HG02642 (cell line): ENCODE data around the gene GSTM2.

Source experiments
- ATAC-seq: cut with Tn5 transposase; IDR thresholded peaks from one replicate; pipeline ENCODE4 v1.9.1; 2021; ENCODE audit warnings: mild to moderate bottlenecking; ENCODE audit not compliant: unreplicated experiment, poor library complexity

GSTM2 gene

DNA sequence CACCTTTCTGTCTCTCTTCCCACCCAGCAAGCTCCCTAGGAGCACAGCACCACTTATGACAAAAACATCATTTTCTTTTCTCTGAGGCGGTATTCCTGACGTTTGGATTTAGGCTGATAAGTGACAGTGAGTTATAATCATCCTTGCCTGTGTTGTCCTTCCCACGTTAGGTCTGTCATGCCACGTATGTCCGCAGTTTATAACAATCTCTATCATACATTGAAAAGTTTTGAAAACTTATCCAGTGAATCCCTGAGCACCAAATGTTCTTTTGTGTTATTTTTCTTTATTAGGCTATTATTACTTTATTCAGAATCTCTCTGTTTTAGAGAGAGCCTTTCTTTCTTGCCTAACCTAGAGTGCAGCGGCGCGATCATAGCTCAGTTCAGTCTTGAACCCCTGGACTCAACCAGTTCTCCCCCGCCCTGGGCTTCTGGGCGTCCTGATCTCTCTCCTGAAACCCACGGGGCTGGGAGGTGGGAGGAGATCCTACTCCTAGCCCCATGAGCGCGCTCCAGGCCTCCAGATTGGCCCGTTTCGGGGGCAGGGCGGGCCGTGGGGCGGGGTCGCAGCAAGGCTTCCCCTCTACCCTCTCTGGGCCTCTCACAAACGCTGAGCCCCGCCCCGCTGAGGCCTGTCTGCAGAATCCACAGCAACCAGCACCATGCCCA is at the start of gene GSTM2:
Gene GSTM2 (plus strand): TSS at position 606 of the 671 bp plus-strand sequence. CDS start 59 bp downstream, at position 665.
- peak; percentile 97 for ATAC-seq

DNA sequence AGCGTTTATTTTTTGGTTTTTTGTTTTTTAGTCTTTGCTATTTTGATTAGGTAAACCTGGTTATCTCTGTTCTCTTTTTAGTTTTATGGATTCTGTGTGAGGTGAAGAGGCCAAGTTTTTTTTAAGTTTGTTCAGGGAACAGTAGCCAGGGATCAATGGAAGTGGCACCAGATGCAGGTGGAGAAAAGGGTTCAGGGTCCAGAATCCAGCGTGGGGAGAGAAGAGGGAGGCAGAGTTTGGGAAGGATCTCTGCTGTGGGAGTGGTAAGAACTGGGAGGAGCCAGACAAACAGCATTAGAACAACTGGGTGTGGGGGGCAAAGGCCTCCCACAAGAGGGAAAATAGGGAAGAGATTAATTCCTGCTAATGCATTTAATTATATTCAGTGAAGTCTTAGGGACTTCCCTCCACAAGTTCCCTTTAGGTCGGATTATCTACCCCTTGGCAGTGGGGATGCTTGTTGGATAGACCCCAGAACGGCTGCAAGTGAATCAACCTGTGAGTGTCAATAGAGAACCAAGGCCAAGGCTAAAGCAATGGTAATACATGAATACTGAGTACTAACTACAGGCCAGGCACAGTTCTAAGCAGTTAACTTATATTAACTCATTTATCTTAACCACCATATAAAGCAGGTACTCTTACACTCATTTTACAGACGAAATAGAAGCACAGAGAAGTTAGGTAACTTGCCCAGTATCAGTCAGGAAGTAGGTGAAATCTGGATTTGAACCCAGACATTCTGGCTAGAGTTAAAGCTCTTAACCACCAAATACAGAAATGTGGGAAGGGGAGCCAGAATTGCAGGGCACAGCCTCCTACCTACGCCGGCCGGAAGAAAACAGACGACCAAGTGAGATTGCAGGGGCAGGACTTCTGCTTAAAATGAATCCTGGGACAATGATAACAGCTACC is 48.9 kb upstream of the GSTM2 start:
- no peak for ATAC-seq

DNA sequence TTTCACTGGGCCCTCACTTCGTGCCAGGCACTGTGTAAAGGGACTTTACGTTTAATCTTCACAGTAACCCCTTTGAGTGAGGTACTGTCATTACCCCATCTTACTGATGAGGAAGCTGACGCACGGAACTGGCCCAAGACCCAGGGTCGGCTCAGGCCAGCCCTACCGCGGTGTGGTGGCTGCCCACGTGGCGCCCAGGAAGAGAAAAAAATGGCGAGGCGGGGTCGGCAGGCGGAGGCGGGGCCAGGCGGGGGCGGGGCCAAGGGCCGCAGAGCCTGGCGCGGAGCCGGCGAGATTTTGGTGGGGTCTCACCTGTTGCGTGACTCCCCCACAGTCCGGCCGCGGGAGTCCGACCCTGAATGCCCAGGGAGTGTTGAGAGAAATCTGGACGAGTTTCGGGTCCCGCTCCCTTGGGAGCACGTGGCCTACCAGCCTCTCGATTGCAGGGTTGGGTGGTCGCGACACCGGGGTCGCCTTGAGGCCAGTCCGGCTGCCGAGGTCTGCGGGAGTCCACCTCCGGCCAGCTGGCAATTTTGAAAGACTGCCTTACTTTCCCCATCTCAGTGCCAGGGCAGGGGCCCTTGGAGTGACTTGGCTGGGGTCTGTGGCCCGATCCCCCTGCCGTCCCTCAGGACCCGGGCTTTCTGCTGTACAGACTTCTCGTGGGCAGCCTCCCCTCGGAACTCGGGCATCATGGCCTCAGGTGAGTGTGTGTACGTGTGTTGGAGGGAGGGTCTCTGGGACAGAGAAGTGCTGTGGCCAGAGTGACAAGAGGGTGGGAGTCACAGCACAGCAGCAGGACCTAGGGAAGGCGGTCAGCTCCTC is 48.1 kb upstream of the GSTM2 start, which contains the start of the genes AMPD2 and GNAT2:
Gene AMPD2 (plus strand): TSS at position 262 of the 825 bp plus-strand sequence. CDS start 1,339 bp downstream, outside the sequence.
Gene GNAT2 (minus strand): TSS at position 41 of the 825 bp plus-strand sequence. CDS start 6,746 bp downstream, outside the sequence.
- ATAC-seq, result peak; percentile 58

DNA sequence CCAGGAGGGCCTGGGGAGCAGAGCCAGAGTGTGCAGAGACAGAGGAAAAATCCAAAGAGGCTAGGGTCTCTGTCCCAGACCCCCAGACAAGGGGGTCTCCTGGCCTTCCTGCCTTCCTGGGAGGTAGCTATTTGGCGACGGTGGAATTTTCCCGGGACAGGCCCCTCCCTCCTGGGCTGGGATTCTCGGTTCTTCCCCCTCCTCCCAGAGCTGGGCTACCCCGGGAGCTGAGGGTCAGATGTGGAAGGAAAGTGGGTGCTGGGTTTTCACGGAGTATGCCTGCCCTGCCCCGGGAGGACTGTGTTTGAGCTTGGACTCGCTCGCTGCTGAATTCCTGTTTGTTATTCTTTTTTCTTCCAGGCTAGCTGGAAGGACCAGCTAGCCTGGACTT is 47.5 kb upstream of the GSTM2 start:
- peak; percentile 3 for ATAC-seq

DNA sequence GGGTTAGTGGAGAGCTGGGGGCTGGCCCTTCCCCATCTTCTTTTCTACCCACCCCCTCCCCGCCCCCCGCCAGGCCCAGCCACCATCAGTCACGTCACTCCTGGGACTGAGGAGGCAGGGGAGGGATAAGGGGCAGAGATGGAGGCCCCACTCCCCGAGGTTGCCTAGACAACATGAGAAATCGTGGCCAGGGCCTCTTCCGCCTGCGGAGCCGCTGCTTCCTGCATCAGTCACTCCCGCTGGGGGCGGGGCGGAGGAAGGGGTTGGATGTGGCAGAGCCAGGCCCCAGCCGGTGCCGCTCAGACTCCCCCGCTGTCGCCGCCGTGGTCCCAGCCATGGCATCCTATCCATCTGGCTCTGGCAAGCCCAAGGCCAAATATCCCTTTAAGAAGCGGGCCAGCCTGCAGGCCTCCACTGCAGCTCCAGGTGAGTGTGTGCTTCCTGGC is 47.0 kb upstream of the GSTM2 start:
- peak; percentile 76 for ATAC-seq

DNA sequence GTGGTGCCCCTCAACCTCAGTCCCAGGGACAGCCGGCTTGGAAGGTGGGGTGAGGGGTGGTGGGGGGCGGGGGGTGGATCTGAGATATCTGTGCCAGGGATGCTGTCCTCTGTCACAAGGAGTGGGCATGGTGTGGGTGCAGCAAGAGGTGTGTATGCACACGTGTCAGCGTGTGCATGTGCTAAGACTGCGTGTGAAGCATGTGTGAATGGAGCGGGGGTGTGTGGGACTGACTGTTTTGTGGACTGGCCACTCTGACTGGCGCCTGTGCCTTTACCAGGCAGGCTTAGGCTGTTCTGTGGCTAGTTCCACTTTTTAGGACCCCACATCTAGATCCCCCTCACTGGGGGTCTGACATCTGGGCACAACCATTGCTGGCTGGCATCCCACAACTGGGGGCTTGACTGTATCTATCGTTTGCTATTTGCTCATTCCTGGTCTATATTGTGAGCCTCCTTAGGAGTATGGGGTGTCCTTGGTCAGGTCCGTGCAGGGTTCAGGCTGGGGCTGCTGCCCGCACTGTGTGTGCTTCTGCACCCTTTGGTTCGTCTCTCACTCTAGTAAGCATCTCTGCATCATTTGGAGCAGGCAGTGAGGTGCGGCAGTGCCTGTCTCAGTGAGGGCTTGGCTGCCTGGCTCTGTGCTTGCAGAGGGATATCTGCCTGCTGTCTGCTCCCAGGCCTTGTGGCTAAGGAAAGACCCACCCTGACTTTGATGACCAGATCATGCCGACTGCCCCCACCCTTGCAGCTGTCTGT is 46.3 kb upstream of the GSTM2 start:
- ATAC-seq, result no peak

DNA sequence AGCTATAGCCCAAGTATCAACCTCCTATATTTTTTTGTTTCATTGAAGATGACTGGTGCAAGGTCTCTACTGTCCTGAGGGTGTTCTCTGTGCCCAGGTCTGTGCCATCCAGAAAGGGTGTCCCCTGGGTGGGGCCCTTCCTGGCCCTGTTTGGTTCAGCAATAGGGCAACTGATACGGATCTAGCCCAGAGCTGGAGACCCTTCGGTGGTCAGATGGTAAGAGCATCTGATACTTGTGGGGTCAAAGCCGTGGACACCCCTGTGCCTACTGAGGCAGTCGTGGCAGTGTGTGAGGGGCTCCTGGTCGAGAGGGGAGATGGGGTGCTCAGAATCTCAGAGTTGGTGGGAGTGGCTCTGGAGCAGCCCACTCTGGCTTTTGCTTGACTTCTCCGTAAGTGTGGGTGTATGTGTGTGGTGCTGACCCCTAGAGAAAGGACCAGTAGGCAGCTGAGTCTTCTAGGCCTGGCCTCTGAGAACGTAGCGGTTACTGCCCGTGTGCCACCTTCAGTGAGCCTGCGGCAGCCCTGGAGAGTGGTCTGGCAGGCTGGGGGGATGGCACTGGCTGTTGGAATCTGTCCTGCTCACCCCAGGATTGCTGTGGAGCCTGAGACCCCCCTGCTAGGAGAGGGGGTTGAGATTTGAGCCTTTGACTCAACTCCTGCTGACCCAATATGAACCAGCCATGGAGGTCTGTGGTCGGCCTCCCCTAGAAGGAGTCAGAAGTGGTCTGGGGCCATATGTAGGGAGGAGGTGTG is 45.5 kb upstream of the GSTM2 start:
- no peak for ATAC-seq

DNA sequence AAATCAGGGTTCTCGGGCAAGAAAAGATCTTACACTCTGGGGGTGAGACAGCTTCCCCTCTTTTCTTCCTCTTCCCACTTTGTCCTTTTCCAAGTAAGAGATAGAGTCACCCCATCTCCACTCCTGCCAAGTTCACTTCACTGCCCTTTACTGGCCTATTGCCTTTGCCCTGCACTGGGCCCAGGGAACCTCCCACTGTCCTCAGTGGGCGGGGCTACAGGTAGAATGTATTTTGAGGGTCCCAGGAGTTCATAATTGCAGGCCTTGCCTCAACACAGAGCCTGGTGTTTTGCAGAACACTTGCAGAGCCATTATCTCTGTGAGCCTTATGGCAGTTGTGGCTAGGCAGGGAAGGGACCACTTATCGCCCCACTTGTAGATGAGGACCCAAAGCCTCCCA is 45.0 kb upstream of the GSTM2 start:
- ATAC-seq, result no peak

DNA sequence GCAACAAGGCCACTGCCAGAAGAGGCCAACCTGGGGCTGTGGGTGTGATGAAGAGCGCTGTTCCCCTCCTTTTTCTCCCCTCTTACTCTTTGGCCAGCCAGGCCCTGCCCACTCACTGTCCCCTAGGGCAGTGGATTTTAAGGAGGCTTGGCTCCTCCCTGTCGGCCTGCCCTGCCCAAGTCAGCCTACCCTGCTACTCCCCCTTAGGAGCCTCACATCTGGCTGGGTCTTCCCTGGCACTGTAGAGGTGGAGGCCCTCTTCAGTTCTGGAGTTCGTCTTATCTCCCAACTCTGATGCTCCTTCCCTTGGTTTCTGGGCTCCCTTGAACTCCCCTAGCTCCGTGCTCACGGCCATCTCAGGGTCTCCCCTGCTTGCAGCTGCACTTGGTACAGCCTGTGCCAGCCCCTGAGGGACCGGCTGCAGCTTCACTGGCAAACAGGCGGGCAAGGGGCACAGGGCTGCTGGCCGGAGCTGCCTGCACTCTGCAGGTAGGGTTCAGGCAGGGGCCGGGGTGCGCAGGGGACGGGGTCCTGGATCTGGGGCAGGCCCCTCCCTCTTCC is 44.2 kb upstream of the GSTM2 start:
- ATAC-seq, result no peak

DNA sequence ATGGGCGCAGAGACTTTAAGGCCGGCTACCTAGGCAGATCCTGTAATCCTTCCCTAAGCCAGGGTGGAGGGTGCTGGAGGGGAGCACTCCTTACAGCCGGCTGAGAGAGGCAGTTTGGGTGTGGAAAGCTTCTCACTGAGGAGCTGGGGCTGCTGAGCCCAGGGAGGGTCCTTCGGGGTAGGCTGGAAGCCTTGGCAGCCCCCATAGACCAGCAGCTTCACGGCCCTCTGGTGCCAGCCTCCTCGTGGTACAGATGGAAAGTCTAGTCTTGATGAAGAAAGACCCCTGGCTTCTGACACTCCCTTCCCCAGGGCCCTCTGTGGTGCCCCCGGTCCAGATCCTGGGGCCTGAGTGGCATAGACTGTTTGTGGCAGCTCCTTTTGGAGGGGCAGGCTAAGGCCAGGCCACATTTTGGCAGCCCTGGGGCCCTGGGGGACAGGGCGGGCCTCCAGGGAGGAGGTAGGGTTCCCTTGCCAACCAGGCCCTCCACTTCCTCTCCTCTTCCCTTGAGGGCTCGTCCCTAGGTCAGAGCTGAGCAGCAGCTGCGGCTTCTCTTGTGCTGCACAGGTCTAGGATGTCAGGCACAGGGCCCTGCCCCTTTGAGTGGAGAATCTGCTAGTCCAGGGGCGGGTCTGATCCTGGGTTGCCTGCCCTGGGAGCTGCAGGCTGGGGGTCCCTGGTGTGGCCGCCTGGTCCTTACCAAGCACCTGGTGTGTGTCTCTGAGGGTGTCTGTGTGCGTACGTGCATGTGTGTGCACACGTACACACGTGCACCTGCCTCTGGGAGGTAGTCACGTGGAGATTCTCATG is 43.5 kb upstream of the GSTM2 start:
- no peak for ATAC-seq

DNA sequence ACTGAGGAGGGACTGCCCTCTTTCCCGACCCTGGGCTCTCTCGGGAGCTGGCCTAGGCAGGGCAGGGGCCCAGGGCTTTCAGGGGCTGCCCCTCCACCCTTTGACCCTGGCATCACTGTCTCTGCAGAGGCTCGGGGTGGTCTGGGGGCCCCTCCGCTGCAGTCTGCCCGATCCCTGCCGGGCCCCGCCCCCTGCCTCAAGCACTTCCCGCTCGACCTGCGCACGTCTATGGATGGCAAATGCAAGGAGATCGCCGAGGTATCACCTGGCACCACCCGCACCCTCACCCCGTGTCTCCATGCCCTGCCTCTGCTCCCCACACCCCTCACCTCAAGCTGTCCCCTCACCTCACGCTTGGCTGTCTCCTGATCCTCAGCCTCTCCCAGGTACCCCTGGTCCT is 42.7 kb upstream of the GSTM2 start:
- ATAC-seq, result no peak

DNA sequence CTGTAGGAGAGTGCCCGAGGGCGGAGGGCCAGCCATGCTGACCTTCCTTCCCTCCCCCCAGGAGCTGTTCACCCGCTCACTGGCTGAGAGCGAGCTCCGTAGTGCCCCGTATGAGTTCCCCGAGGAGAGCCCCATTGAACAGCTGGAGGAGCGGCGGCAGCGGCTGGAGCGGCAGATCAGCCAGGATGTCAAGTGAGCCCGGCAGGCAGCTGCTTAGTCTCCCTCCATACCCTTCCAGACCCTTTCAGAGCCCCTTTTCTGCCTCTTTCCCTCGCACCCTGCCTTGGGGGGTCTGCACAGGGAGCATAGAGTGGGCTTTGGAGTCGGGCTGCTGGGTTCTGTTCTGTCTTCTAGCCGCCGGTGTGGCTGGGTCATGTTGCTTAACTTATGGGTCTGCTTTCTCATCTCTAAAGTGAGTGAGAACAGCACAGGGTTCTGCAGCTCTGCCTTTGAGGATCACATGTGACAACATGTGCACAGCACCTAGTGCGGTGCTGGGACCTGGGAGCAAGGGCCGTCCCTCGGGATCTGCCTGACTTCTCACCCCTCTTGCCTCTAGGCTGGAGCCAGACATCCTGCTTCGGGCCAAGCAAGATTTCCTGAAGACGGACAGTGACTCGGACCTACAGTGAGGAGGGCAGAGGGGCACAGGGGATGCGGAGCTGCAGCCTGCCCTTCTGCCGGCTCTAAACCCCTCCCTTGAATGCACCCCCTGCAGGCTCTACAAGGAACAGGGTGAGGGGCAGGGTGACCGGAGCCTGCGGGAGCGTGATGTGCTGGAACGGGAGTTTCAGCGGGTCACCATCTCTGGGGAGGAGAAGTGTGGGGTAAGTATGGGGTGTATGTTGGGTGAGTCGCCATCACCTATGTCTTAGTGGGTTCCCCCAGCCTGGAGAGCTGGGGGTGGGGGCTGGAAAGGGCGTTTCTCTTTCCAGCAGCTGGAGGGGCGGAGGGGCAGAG is 42.0 kb upstream of the GSTM2 start:
- ATAC-seq, result no peak

DNA sequence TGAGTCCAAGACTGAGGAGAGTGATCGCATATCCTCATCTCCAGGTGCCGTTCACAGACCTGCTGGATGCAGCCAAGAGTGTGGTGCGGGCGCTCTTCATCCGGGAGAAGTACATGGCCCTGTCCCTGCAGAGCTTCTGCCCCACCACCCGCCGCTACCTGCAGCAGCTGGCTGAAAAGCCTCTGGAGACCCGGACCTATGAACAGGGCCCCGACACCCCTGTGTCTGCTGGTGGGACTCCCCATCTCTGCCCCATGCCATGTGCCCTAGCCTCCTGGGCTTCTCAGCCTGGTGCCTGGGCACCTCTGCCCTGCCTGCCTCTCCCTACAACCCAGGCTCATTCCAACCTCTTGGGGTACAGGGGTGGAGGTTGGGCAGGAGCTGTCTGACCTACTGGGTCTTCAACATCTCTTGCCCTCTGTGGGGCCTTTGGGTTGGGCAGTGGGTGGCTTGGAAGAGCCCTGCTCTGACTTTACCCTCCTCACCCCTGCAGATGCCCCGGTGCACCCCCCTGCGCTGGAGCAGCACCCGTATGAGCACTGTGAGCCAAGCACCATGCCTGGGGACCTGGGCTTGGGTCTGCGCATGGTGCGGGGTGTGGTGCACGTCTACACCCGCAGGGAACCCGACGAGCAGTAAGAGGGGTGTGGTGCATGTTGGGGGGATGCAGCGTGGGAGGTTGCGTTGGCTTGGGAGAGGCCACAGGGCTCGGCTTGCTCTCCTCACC is 41.0 kb upstream of the GSTM2 start:
- ATAC-seq, result no peak

DNA sequence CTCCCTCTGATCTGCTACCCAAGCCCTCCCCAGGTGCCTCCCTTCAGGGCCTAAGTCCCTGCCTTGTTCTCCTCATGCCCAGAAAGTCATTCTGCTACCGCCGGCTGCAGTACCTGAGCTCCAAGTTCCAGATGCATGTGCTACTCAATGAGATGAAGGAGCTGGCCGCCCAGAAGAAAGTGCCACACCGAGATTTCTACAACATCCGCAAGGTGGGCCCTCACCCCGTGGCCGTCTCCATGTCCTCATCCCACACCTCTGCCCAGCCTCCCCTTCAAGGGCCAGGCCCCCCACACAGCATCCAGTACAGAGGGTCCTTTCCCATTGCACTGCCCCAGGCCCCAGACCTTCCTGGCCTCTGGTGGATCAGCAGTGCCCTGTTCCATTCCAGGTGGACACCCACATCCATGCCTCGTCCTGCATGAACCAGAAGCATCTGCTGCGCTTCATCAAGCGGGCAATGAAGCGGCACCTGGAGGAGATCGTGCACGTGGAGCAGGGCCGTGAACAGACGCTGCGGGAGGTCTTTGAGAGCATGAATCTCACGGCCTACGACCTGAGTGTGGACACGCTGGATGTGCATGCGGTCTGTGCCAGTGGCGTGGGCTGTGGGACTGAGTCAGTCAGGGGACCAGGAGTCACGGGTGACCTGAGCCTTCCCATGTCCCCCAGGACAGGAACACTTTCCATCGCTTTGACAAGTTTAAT is 40.0 kb upstream of the GSTM2 start:
- ATAC-seq, result no peak

DNA sequence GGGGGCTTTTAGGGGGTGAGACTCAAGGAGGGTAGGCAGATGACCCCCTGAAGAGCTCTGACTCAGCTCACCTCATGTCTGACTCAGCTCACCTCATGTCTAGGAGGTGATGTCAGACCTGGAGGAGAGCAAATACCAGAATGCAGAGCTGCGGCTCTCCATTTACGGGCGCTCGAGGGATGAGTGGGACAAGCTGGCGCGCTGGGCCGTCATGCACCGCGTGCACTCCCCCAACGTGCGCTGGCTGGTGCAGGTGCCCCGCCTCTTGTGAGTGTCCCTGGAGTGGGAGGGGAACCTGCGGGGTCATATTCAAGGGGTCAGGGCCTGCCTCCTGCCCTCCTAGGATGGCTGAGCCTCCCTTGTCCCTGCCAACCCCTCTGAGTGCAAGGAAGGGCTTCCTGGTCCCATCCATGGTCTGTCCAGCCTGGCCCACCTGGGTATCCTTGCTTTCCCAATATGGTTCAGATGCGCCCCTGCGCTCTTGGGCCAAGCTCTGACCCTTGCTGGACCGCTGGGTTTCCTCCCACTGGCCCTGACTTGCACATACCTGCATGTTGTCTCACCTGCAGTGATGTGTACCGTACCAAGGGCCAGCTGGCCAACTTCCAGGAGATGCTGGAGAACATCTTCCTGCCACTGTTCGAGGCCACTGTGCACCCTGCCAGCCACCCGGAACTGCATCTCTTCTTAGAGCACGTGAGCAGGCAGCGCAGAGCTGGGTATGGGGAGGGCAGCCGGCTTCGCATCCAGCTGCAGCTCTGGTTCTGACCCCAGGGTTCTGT is 39.1 kb upstream of the GSTM2 start:
- ATAC-seq, result no peak
